BE2C (cell line): ENCODE data around the gene ATP1B4.
"Not testable (repeated sequence)": the region's sequence is repeated elsewhere in the genome, so short reads cannot be mapped to it uniquely, and the experiment has no call there.

Experiments
- DNase-seq: peaks from one replicate; pipeline ENCODE4 v3.0.0-alpha.2; 2020
- H3K27me3 ChIP-seq: fragments of 250-450 bp; sonication (Bioruptor Pico); 2 replicates; pipeline ENCODE4 v1.5.1; 2020; ENCODE audit warnings: mild to moderate bottlenecking
- H3K36me3 ChIP-seq: fragments of 250-450 bp; sonication (Bioruptor Pico); 2 replicates; pipeline ENCODE4 v1.5.1; 2020; ENCODE audit warnings: mild to moderate bottlenecking
- H3K4me1 ChIP-seq: fragments of 250-450 bp; sonication (Bioruptor Pico); 2 replicates; pipeline ENCODE4 v1.5.1; 2020
- H3K4me3 ChIP-seq: 2 replicates; pipeline ENCODE4 v1.5.1; 2011; ENCODE audit warnings: low read depth, low read length
- H3K9me3 ChIP-seq: fragments of 250-450 bp; sonication (Bioruptor Pico); 2 replicates; pipeline ENCODE4 v1.5.1; 2020
- TF ChIP-seq, protein P1 (sequence below): IDR thresholded peaks from 2 replicates; pipeline ENCODE4 v1.5.1; 2012; ENCODE audit warnings: mild to moderate bottlenecking, low read depth, low read length

ATP1B4 gene

DNA sequence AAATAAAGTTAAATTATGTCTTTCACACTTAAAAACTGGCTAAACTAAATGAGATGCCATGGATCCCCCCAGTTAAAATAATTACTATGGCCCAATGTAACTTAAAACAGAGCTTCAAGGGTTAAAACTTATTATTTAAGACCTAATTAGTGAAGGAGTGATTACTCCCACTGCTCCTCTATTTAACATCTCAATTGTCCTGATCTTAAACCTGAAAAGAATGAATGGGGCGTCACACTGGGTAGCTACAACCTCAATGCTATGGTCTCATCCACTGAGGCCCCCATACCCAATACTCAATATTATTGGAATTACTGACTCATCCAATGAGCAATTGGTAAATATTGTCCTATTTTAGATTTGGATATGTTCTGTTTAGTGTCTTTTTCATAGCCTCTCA, 29.5 kb upstream of the ATP1B4 start:
- TF ChIP-seq, protein P1, sequence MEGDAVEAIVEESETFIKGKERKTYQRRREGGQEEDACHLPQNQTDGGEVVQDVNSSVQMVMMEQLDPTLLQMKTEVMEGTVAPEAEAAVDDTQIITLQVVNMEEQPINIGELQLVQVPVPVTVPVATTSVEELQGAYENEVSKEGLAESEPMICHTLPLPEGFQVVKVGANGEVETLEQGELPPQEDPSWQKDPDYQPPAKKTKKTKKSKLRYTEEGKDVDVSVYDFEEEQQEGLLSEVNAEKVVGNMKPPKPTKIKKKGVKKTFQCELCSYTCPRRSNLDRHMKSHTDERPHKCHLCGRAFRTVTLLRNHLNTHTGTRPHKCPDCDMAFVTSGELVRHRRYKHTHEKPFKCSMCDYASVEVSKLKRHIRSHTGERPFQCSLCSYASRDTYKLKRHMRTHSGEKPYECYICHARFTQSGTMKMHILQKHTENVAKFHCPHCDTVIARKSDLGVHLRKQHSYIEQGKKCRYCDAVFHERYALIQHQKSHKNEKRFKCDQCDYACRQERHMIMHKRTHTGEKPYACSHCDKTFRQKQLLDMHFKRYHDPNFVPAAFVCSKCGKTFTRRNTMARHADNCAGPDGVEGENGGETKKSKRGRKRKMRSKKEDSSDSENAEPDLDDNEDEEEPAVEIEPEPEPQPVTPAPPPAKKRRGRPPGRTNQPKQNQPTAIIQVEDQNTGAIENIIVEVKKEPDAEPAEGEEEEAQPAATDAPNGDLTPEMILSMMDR = no peak
- Histone ChIP-seq H3K27me3 (no peaks in the 10 kb centered on the region), H3K4me3 (no peak overlapping the region), H3K9me3 (no peaks in the 10 kb centered on the region), H3K36me3 (no peaks in the 10 kb centered on the region), H3K4me1 (no peaks in the 10 kb centered on the region)
- no peak for DNase-seq

DNA sequence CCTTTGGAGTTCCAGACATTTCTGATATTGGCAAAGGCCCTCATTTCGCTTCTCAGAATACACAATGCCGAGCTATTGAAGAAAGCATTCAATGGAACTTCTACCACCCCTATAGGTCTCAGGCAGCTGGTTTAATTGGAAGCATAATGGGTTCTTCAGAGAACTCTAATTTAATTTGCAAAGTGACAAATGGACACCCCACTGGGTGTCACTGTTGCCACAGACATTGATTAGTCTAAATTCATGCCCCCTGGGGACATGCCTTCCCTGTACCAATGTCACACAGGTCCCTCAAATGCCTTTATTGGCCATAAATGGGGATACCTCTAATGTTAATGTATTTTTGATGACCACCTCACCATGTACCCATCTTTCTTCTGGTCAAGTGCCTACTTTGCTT, 27.7 kb upstream of the ATP1B4 start:
- DNase-seq = no peak

DNA sequence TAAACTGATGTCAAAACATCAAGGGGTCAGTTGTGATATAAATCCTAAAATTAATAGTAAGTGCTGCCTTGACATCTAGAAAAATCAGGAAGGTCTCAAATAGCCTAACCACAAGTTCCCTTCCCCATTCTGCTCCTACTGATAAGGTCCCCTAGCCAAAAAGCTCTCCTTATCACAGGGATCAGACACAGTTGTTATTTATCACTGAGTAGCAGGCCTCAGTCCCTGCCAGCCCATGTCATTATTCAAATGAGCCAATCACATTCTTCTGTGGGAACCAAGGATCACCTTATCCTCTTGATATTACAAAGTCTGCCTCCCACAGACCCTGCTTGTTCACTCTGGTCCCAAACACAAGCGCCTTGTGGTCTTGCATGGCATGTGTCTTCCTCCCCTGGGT, 27.3 kb upstream of the ATP1B4 start:
- Histone ChIP-seq H3K4me1 (no peaks in the 10 kb centered on the region), H3K36me3 (no peaks in the 10 kb centered on the region), H3K4me3 (no peak overlapping the region), H3K27me3 (no peaks in the 10 kb centered on the region), H3K9me3 (no peaks in the 10 kb centered on the region)
- TF ChIP-seq, protein P1 = no peak
- no peak for DNase-seq

More for the DNA sequence above, 27.7 kb upstream of the ATP1B4 start:
- no peaks in the 10 kb centered on the region for H3K27me3 ChIP-seq
- H3K4me1 ChIP-seq = no peaks in the 10 kb centered on the region
- TF ChIP-seq, protein P1 = no peak
- no peak overlapping the region for H3K4me3 ChIP-seq
- H3K36me3 ChIP-seq = no peaks in the 10 kb centered on the region
- no peaks in the 10 kb centered on the region for H3K9me3 ChIP-seq

DNA sequence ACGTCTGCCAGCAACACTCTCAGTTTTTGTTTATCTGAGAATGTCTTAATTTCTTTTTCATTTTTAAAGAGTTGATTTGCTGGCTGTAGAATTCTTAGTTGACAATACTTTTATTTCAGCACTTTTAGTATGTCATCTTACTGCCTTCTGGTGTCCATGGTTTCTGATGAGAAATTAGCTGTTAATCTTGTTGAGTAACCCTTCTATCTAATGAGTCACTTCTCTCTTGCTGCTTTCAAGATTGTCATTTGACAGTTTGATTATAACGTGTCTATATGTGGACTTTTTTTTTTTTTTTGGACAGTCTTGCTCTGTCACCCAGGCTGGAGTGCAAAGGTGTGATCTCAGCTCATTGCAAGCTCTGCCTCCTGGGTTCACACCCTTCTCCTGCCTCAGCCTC, 26.6 kb upstream of the ATP1B4 start:
- Histone ChIP-seq H3K4me1 (no peaks in the 10 kb centered on the region), H3K27me3 (no peaks in the 10 kb centered on the region), H3K4me3 (no peak overlapping the region), H3K36me3 (no peaks in the 10 kb centered on the region), H3K9me3 (no peaks in the 10 kb centered on the region)
- TF ChIP-seq, protein P1 = no peak
- DNase-seq = no peak

DNA sequence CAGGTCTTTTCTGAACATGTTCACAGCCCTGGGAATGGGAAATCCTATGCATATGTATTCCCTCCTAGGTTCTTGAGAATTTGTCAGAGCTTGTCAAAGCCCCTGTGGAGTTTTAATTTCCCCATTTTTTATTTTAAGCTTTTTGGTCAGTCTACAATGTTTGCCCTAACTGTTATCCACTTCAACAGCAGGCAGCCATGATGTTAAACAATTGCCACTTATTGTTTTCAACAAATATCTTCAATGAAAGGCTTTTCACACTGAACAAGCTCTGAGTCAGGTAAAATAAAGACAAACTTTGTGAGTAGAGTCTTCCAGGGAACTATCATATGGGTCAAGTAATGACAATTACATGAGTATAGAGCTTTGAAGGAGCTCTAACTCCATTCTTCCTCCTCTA, 25.0 kb upstream of the ATP1B4 start:
- Histone ChIP-seq H3K27me3 (no peaks in the 10 kb centered on the region), H3K4me3 (no peak overlapping the region), H3K4me1 (no peaks in the 10 kb centered on the region), H3K36me3 (no peaks in the 10 kb centered on the region), H3K9me3 (no peaks in the 10 kb centered on the region)
- TF ChIP-seq, protein P1 = no peak
- DNase-seq = no peak

DNA sequence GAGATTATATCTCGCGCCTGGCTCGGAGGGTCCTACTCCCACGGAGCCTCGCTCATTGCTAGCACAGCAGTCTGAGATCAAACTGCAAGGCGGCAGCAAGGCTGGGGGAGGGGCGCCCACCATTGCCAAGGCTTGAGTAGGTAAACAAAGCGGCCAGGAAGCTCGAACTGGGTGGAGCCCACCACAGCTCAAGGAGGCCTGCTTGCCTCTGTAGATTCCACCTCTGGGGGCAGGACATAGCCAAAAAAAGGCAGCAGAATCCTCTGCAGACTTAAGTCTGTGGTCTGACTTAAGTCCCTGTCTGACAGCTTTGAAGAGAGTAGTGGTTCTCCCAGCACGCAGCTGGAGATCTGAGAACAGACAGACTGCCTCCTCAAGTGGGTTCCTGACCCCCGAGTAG, 17.3 kb upstream of the ATP1B4 start:
- not testable (repeated sequence) for H3K27me3 ChIP-seq, H3K4me1 ChIP-seq, H3K9me3 ChIP-seq, DNase-seq, H3K4me3 ChIP-seq, H3K36me3 ChIP-seq

DNA sequence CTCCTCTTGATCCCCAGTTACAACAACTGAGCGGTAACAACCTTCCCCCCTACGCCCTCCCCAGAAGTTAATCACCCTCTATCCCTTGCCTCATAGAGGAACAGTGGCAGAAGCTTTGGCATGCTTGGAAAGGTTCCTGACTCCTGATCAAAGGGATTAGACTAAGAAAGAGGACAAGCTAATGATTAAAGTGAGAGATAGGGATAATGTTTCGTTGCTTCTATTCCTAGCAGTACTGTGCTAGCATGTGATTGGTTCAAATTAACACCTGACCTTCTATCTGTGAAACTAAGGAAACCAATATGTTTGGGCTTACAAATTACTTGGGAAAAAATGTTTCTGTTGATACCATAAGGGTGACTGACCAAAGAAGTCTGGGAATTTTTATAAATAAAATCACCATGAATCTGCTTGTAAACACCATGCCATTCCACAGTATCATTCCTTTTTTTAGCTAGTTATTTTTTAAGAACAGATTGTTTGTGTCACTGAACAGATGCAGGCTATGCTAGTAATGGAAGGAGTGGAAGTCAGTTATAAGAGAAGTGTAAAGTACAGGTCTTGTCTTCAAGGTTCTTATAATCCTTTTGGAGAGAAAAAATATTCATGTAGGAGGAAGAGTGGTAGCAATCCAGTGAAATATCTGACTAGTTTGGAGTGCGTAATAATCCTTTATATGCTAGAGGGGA, 11.3 kb upstream of the ATP1B4 start:
- TF ChIP-seq, protein P1 = no peak
- no peaks in the 10 kb centered on the region for H3K27me3 ChIP-seq
- H3K4me3 ChIP-seq = no peak overlapping the region
- no peaks in the 10 kb centered on the region for H3K36me3 ChIP-seq
- no peaks in the 10 kb centered on the region for H3K9me3 ChIP-seq
- no peak for DNase-seq
- H3K4me1 ChIP-seq = no peaks in the 10 kb centered on the region
